GM15510 (cell line): Measurements from ENCODE around the gene SH3RF1.

Source experiments
- POLR2A ChIP-seq: IDR thresholded peaks from 3 replicates; pipeline ENCODE4 v1.6.1; 2011; ENCODE audit warnings: borderline replicate concordance; ENCODE audit not compliant: insufficient read length; ENCODE audit errors: extremely low read depth

SH3RF1 gene

GRCh38 chr4:169098054-169098497 lies 172.7 kb downstream of the SH3RF1 start:
- no peak for TF ChIP-seq POLR2A

DNA sequence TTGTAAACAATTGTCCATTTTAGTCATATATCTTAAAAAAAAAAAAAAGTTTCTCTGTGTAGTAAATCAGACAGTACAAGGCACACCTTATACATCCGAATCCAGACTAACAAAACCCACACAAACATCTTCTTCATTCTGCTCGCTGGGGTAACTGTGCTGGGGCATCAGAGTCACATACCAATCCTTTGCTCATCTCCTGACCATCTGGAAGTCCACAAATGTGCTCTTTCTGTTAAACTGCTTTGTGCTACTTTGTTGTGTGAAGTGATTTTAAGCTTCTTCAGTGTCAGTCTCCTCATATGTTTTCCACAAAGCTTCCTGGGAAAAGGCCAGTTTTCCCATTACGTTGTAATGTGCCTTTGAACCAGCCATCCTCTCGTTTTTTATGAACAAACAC lies 174.5 kb downstream of the SH3RF1 start:
- TF ChIP-seq POLR2A, result no peak

- no peak for TF ChIP-seq POLR2A
These were observed 176.0 kb downstream of the SH3RF1 start for GRCh38 chr4:169094656-169095231.

DNA sequence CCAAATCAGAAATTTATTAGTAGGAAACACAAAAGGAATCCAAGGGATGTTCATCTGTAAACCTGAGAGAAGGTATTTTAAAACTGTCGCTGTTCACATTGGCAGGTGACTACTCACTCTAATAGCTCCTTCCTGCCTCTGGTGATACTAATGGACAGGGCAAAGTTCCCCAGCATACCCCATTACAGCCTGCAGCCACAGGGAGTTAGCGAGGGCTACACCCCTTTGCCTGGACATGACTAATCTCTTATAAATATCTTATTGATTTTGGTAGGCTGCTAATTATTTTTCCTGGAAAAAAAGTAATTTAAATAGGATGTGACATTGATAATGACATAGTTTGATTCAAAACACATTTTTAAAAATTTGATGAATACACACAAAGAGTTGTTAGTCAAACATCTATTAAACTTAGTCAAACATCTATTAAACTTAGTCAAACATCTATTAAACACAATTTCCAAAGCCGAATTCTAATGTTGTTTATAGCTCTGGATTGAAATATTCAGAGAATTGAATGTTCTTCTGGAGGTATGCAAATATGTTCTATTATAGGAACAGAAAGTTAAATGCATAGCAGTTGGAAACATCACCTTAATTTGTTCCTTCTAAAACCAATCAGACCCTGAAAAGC lies 177.8 kb downstream of the SH3RF1 start:
- no peak for TF ChIP-seq POLR2A

DNA sequence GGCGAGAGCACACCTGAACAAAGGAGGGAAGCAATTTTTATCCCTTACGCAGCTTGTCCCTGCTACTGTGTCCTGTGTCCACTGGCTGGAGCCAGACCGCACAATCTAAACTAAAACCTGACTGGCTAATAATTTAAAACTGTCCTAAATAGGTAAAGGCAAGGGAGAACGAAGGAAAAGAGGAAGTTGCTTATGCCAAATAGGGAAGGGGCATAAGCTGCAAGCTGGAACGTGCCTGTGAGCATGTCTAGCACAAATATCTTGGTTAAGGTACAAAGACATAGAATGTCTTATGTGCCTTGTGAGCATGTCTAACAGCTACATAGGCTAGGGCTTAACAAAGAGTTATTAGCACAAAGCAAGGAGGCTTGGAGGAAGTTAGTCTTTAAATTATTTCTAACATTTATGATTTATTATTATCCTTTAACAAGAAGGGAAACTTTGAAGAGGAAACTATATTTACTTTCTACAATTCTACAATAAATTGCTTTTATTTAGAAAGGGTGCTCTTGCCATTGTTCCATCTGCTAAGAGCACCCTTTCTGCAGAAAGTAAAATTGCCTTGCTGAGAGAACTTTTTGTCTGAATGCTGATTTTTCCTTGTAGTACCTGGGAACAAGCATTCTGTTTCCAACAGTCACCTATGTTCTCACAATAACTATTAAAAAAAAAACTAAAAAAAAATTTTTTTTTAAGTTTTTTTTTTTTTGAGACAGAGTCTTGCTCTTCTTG lies 180.1 kb downstream of the SH3RF1 start:
- TF ChIP-seq POLR2A, result no peak

GRCh38 chr4:169089004-169089403 lies 181.8 kb downstream of the SH3RF1 start:
- TF ChIP-seq POLR2A, result no peak

DNA sequence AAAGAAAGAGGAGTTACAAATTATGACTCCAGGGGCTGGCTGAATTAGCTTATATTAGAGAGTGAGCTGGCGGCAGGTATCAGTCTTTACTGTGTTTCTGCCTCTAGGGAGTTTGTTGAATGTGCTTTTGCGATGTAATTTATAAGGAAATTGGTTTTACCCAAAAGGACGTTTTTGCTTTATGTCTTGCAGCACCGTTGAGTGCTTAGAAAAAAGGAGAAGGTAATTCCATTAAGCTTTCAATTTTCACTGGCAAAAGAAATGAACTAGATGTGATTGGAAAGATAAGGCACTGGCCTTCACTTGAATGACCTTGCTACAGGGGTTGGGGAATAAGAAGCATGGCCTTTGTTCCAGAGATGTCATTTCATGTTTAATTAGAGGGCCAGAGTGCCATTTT lies 185.8 kb downstream of the SH3RF1 start:
- no peak for TF ChIP-seq POLR2A

DNA sequence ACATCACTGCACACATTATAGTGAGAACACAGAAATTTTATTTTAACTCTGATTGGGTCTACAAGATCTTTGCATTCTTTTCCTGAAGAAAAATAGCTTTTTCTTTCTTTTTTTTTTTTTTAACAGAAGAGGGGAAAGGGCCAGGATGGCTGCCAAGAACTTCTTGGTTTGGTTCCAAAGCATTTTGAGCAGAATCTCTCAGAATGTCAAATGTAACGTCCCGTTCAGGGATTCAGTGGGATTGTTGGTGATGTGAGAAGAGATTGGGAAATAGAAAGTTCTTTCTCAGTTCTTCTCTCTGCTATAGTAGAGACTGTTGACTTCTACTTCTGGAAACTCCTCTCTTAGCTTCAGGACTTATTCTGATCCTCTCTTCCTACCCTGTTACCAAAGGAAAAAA lies 189.8 kb downstream of the SH3RF1 start:
- no peak for TF ChIP-seq POLR2A

- no peak for TF ChIP-seq POLR2A
These were observed 190.6 kb downstream of the SH3RF1 start for GRCh38 chr4:169079942-169080827.

- TF ChIP-seq POLR2A, result no peak
These were observed 196.6 kb downstream of the SH3RF1 start for GRCh38 chr4:169074117-169074516.

- no peak for TF ChIP-seq POLR2A
These were observed 199.0 kb downstream of the SH3RF1 start for GRCh38 chr4:169071747-169072146.

DNA sequence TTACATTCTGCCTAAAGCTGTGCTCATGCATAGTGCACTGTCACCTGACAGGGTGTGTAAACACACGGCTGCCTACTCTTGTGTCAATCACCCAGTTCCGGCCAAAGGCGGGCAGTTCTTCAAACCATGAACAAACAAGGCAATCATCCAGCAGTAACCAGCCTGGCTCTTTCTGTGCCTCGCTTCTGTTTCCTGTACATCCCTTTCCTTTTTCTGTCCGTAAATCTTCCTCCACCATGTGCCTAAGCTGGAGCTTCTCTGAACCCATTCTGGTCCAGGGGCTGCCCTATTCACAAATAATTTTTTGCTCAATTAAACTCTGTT lies 199.9 kb downstream of the SH3RF1 start:
- no peak for TF ChIP-seq POLR2A

GRCh38 chr4:169070071-169070894 lies 200.5 kb downstream of the SH3RF1 start:
- no peak for TF ChIP-seq POLR2A

DNA sequence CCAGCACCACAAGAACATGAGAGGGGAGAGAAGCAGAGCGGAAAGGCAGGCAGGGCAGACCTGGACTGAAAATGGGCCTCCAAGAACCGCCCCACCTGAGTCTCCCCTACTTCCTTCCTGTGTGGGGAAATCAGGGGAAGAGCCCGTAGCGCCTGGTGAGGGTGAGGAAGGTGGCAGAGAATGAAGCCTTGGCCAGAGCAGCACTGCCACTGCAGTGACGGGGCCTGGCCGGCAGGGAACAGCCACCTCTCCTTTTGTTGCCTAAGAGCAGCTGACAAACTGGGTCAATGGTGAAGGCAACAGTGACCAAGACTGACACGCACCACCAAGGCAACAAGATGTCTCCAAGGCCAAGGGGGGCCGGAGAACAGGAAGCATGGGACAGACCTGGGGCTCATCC lies 202.3 kb downstream of the SH3RF1 start:
- no peak for TF ChIP-seq POLR2A
